ENCODE measurements around the gene PLXNC1. TPM values are rescaled to one million over a fixed set of nuclear protein-coding genes. Genes with fewer than 3 reads are reported as not detected.

The PLXNC1 gene
- total and polyA plus RNA-seq, 5 donors = 2.4 to 7.6 (median 5.1) TPM

- DNase-seq (no peak), ATAC-seq (no peak)
- no peaks in the 10 kb centered on the region for H3K4me1 ChIP-seq (ENCODE audit: control insufficient read depth, insufficient read depth, low read length)
- H3K27me3 ChIP-seq (ENCODE audit: control insufficient read depth, insufficient read depth) = no peaks in the 10 kb centered on the region
- H3K27ac ChIP-seq (ENCODE audit: low read length) = no peak overlapping the region
- intact Hi-C loops (cut with DNase I) = loop anchor here in 2 of 4 donors (10.0 kb wide), 1 partner anchor 208 kb away; no protein-coding TSS in a partner anchor
- H3K4me3 ChIP-seq (ENCODE audit: low read length) = no peak overlapping the region
- no peaks in the 10 kb centered on the region for H3K9me3 ChIP-seq (ENCODE audit: control insufficient read depth, low read length)
Observed at GRCh38 chr12:94326727-94327126, 178.3 kb downstream of the PLXNC1 start.

GRCh38 chr12:94327809-94328208, 179.4 kb downstream of the PLXNC1 start:
- Histone ChIP-seq H3K4me3 (ENCODE audit: low read length) (no peak overlapping the region), H3K9me3 (ENCODE audit: control insufficient read depth, low read length) (no peaks in the 10 kb centered on the region), H3K27ac (ENCODE audit: low read length) (no peak overlapping the region), H3K4me1 (ENCODE audit: control insufficient read depth, insufficient read depth, low read length) (no peaks in the 10 kb centered on the region), H3K27me3 (ENCODE audit: control insufficient read depth, insufficient read depth) (no peaks in the 10 kb centered on the region)
- WGBS = 86% methylated on average over 1 of the region's 1 CpG
- no peak for DNase-seq
- intact Hi-C loops (cut with DNase I) = loop anchor here in 2 of 4 donors (10.0 kb wide), 1 partner anchor 207 kb away; no protein-coding TSS in a partner anchor
- no peak for ATAC-seq

GRCh38 chr12:94329366-94329765, 181.0 kb downstream of the PLXNC1 start:
- no peak for ATAC-seq
- Histone ChIP-seq H3K9me3 (ENCODE audit: control insufficient read depth, low read length) (no peaks in the 10 kb centered on the region), H3K27me3 (ENCODE audit: control insufficient read depth, insufficient read depth) (no peaks in the 10 kb centered on the region), H3K4me1 (ENCODE audit: control insufficient read depth, insufficient read depth, low read length) (no peaks in the 10 kb centered on the region), H3K4me3 (ENCODE audit: low read length) (no peak overlapping the region), H3K27ac (ENCODE audit: low read length) (no peak overlapping the region)
- 89% methylated on average over 1 of the region's 1 CpG for WGBS
- intact Hi-C loops (cut with DNase I) = loop anchor here in 2 of 4 donors (10.0 kb wide), 1 partner anchor 205 kb away; no protein-coding TSS in a partner anchor
- no peak for DNase-seq

- no peak overlapping the region for H3K27ac ChIP-seq (ENCODE audit: low read length)
- no peak for DNase-seq
- WGBS = 86% methylated on average over 3 of the region's 3 CpGs
- no peak overlapping the region for H3K4me3 ChIP-seq (ENCODE audit: low read length)
- no peaks in the 10 kb centered on the region for H3K4me1 ChIP-seq (ENCODE audit: control insufficient read depth, insufficient read depth, low read length)
- H3K9me3 ChIP-seq (ENCODE audit: control insufficient read depth, low read length) = no peaks in the 10 kb centered on the region
- H3K27me3 ChIP-seq (ENCODE audit: control insufficient read depth, insufficient read depth) = no peaks in the 10 kb centered on the region
- no peak for ATAC-seq
- intact Hi-C loops (cut with DNase I) = no loop called here
Observed at GRCh38 chr12:94333396-94333795, 185.0 kb downstream of the PLXNC1 start.

GRCh38 chr12:94336211-94336925, 188.0 kb downstream of the PLXNC1 start:
- intact Hi-C loops (cut with DNase I) = no loop called here
- H3K9me3 ChIP-seq (ENCODE audit: control insufficient read depth, low read length) = no peaks in the 10 kb centered on the region
- ATAC-seq (peak; percentile 26 to 42), DNase-seq (no peak)
- H3K27ac ChIP-seq (ENCODE audit: low read length) = no peak overlapping the region
- no peaks in the 10 kb centered on the region for H3K4me1 ChIP-seq (ENCODE audit: control insufficient read depth, insufficient read depth, low read length)
- H3K4me3 ChIP-seq (ENCODE audit: low read length) = peak overlapping the region; percentile 52
- 37% methylated on average over 5 of the region's 5 CpGs for WGBS
- no peaks in the 10 kb centered on the region for H3K27me3 ChIP-seq (ENCODE audit: control insufficient read depth, insufficient read depth)

GRCh38 chr12:94338006-94338794, 189.8 kb downstream of the PLXNC1 start:
- H3K4me1 ChIP-seq (ENCODE audit: control insufficient read depth, insufficient read depth, low read length) = no peaks in the 10 kb centered on the region
- 82% methylated on average over 4 of the region's 4 CpGs for WGBS
- no peak for DNase-seq
- H3K27ac ChIP-seq (ENCODE audit: low read length) = no peak overlapping the region
- H3K27me3 ChIP-seq (ENCODE audit: control insufficient read depth, insufficient read depth) = no peaks in the 10 kb centered on the region
- no peak for ATAC-seq
- no peak overlapping the region for H3K4me3 ChIP-seq (ENCODE audit: low read length)
- no peaks in the 10 kb centered on the region for H3K9me3 ChIP-seq (ENCODE audit: control insufficient read depth, low read length)
- intact Hi-C loops (cut with DNase I) = no loop called here

GRCh38 chr12:94340573-94340972, 192.2 kb downstream of the PLXNC1 start:
- WGBS = 91% methylated on average over 6 of the region's 6 CpGs
- Histone ChIP-seq H3K27ac (ENCODE audit: low read length) (no peak overlapping the region), H3K4me3 (ENCODE audit: low read length) (no peak overlapping the region), H3K27me3 (ENCODE audit: control insufficient read depth, insufficient read depth) (no peaks in the 10 kb centered on the region), H3K4me1 (ENCODE audit: control insufficient read depth, insufficient read depth, low read length) (no peaks in the 10 kb centered on the region), H3K9me3 (ENCODE audit: control insufficient read depth, low read length) (no peaks in the 10 kb centered on the region)
- no peak for DNase-seq
- ATAC-seq = no peak
- intact Hi-C loops (cut with DNase I) = no loop called here

GRCh38 chr12:94353130-94353529, 204.8 kb downstream of the PLXNC1 start:
- H3K27me3 ChIP-seq (ENCODE audit: control insufficient read depth, insufficient read depth) = no peaks in the 10 kb centered on the region
- no peak overlapping the region for H3K27ac ChIP-seq (ENCODE audit: low read length)
- WGBS = 98% methylated on average over 1 of the region's 1 CpG
- DNase-seq (no peak), ATAC-seq (no peak)
- no peaks in the 10 kb centered on the region for H3K4me1 ChIP-seq (ENCODE audit: control insufficient read depth, insufficient read depth, low read length)
- H3K4me3 ChIP-seq (ENCODE audit: low read length) = no peak overlapping the region
- intact Hi-C loops (cut with DNase I) = no loop called here
- peaks cover 2% of the 10 kb centered on the region for H3K9me3 ChIP-seq (ENCODE audit: control insufficient read depth, low read length)
